GM21381 (cell line): ENCODE measurements around the gene LIMK2.

Experiments
- ATAC-seq: cut with Tn5 transposase; IDR thresholded peaks from one replicate; pipeline ENCODE4 v1.9.1; 2021; ENCODE audit warnings: mild to moderate bottlenecking, moderate library complexity; ENCODE audit not compliant: unreplicated experiment

Gene LIMK2

GRCh38 chr22:31327806-31328543 lies 115.9 kb downstream of the LIMK2 start:
- no peak for ATAC-seq

GRCh38 chr22:31328544-31328960 lies 116.5 kb downstream of the LIMK2 start:
- ATAC-seq: no peak

- ATAC-seq: no peak
Observed at GRCh38 chr22:31329029-31329428, 116.9 kb downstream of the LIMK2 start.
